GM12864 (cell line): ENCODE measurements around the gene PQBP1.

Source experiments
- DNase-seq: peaks from one replicate; pipeline ENCODE4 v3.0.0-alpha.2; 2011; ENCODE audit warnings: low read depth
- H3K4me3 ChIP-seq: 2 replicates; pipeline ENCODE4 v1.5.1; 2011; ENCODE audit warnings: mild to moderate bottlenecking, low read depth, low read length, control low read depth
- TF ChIP-seq, protein P1 (sequence below): IDR thresholded peaks from 2 replicates; pipeline ENCODE4 v1.5.1; 2011; ENCODE audit warnings: low read depth, mild to moderate bottlenecking, moderate library complexity, low read length, control low read depth, inconsistent platforms; ENCODE audit errors: missing control alignments

PQBP1 gene

DNA sequence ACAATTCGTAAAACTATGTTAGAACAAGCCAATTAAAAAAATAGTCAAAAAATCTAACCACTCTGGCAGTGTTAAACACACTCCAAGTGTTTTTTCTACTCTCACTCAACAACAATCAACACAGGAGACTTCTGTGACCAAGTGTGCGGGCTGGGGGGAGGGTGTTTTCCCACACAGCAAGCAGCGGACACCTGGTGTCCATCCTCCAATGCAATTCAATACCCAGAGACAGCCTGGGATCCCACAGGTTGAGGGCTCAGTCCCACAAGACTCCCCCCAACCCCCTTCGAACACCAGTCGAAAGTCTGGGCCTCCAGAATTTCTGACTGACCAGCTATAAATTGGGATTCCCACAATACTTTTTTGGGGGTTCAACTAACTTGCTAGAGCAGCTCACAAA lies 29.4 kb downstream of the PQBP1 start:
- TF ChIP-seq, protein P1, sequence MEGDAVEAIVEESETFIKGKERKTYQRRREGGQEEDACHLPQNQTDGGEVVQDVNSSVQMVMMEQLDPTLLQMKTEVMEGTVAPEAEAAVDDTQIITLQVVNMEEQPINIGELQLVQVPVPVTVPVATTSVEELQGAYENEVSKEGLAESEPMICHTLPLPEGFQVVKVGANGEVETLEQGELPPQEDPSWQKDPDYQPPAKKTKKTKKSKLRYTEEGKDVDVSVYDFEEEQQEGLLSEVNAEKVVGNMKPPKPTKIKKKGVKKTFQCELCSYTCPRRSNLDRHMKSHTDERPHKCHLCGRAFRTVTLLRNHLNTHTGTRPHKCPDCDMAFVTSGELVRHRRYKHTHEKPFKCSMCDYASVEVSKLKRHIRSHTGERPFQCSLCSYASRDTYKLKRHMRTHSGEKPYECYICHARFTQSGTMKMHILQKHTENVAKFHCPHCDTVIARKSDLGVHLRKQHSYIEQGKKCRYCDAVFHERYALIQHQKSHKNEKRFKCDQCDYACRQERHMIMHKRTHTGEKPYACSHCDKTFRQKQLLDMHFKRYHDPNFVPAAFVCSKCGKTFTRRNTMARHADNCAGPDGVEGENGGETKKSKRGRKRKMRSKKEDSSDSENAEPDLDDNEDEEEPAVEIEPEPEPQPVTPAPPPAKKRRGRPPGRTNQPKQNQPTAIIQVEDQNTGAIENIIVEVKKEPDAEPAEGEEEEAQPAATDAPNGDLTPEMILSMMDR, result no peak
- DNase-seq, result no peak
- no peak overlapping the region for H3K4me3 ChIP-seq

DNA sequence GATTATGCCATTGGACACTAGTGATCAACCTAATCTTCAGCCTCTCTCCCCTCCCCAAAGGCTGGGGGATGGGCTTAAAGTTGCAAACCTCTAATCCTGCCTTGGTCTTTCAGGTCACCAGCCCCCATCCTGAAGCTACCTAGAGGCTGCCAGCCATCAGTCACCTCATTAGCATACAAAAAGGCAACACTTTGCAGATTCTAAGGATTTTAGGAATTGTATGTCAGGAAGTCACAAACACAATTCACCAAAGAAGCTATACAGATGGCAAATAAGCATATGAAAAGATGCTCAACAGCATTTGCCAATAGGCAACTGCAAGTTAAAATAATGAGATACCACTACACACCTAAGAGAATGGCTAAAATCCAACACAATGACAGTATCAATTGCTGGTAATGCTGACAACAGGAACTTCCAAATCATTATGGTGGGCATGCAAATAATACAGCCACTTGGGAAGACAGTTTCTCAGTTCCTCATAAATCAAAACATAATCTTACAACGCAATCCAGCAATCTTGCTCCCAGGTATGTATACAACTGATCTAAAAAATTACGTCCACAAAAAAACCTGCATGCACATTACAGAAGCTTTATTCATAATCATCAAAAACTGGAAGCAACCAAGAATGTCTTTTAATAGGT lies 30.1 kb downstream of the PQBP1 start:
- no peak overlapping the region for H3K4me3 ChIP-seq
- DNase-seq, result no peak
- TF ChIP-seq, protein P1, result no peak

DNA sequence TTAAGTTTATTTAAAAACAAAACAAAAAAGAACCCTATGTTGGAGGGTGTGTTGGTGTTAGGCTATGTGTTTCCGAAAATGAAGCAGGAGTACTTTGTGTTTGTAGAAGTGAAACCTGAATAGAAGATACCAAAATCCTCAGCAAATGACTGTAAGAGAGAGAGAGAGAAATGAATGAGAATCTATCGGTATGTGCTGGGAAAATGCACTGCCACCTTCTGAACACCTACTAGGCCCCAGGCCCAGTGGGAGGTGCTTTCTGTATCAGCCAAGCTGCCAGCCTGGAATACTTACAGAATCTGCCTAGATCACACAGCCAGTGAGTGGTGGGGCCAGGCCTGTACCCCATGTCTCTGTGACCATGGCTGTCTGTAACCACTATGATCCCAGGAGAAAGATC lies 36.0 kb downstream of the PQBP1 start:
- TF ChIP-seq, protein P1, result no peak
- DNase-seq, result no peak

DNA sequence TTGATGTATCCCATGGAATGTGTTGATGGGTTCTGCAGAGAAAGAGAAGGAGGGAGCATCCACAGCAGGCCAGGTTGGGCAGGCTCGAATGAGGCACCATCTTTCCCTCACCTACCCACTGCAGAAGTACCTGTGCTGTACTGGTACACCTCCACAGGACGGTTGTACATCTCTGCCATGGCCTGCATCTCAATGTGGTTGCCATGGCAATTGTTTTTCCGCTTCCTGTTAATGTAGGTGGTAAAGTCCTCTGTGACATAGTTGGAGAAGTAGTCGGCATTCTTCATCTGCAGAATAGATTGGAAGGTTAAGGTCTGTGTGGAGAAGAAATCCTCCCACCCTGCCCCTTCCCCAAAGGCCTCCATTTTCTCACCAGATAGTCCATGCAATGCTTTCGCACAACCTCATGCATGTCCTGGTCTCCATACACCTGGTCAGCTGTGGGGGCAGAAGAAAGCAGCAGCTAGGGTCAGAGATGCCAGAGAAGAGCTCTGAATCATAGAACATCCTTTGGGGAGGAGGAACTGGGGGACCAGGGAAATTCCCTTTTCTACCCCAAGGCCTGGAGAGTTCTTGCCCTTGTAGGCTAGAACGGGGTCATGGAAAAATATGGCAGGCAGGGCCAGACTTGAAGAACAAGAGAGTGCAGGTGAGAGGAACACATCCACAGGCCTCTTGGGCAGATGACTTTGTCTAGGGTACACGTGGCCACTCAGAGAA lies 37.0 kb downstream of the PQBP1 start:
- no peak overlapping the region for H3K4me3 ChIP-seq
- DNase-seq, result no peak
- TF ChIP-seq, protein P1, result no peak

More for the DNA sequence above, 36.0 kb downstream of the PQBP1 start:
- no peak overlapping the region for H3K4me3 ChIP-seq

DNA sequence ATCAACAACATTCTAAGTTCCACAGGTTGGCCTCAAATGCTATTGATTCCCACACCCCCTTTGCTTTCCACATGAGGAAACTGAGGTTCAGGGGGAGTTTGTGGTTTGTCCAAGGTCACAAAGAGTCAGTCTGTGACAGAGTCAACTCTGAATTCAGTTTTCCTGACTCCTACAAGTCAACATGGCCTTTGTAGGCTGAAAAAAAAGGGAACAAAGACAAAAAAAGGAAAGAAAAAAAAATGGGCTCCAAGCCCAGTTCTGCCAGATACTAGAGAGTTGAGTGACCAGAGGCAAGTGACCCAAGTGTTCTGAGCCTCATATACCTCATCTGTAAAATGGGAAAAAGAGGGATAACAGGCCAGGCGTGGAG lies 37.6 kb downstream of the PQBP1 start:
- H3K4me3 ChIP-seq, result no peak overlapping the region
- TF ChIP-seq, protein P1, result no peak

DNA sequence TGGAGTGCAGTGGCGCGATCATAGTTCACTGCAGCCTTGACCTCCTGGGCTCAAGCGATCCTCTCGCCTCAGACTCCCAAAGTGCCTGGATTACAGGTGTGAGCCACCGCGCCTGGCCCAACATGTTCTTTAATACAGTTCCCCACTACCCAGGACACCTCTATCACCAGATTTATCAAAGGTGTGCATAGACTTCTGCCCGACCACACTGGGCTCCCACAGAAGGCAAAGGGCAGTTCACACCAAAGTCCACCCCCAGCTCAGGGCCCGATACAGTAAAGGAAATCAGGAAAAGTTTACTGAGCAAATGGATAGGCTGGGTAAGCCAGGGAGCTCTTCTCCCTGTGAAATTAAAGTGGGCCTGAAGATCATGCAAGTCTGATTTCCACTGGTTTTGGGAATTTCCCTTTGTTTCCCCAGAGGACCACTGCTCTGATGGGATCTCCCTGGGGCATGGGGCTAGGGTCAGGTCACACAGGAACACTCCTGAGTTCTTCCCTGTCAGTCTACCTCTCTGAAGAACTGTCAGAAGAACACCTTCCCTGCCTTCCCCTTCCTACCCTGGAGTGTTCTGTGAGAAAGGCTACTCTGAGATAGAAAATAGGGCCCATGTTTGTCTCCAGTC lies 38.8 kb downstream of the PQBP1 start:
- H3K4me3 ChIP-seq, result no peak overlapping the region
- TF ChIP-seq, protein P1, result no peak
- no peak for DNase-seq

More for the DNA sequence above, 37.6 kb downstream of the PQBP1 start:
- no peak for DNase-seq
